ENCODE data around the gene COL18A1. TPM values are rescaled to one million over a fixed set of nuclear protein-coding genes. Genes with fewer than 3 reads are reported as not detected.
A peak's percentile ranks its signal among the peaks of the same experiment; 100 is the strongest.

COL18A1 gene
- total RNA-seq, 4 donors from 2014 or later = 97.7 to 173 (median 110) TPM

- DNase-seq (ENCODE audit: extremely low spot score) = no peak
- peak overlapping the region in 2 of 4 donors; percentile 48 to 54 for H3K27ac ChIP-seq (replicated peaks in 1 of 4)
- no peak for TF ChIP-seq CTCF (IDR thresholded peaks at IDR 0.05)
- no peak for TF ChIP-seq POLR2A (IDR thresholded peaks at IDR 0.05; ENCODE audit: low read depth)
- TF ChIP-seq POLR2AphosphoS5 (IDR thresholded peaks at IDR 0.05) = no peak
- TF ChIP-seq EP300 (IDR thresholded peaks at IDR 0.05) = no peak
Observed at GRCh38 chr21:45562402-45562801, 157.4 kb downstream of the COL18A1 start.

GRCh38 chr21:45562965-45563364, 158.0 kb downstream of the COL18A1 start:
- Histone ChIP-seq H3K9me3 (no peaks in the 10 kb centered on the region), H3K4me3 (peak overlapping the region in 2 of 4 donors; percentile 26 to 47), H3K36me3 (no peaks in the 10 kb centered on the region), H3K4me1 (peaks cover 0 to 19% (median 8%) of the 10 kb centered on the region in 4 donors), H3K27ac (replicated peaks in 1 of 4) (peak overlapping the region in 2 of 4 donors; percentile 48 to 54), H3K27me3 (peaks cover 0 to 12% (median 0%) of the 10 kb centered on the region in 4 donors)
- 34% methylated on average over 6 of the region's 6 CpGs for WGBS
- DNase-seq (ENCODE audit: extremely low spot score) = no peak
- no peak for TF ChIP-seq POLR2AphosphoS5 (IDR thresholded peaks at IDR 0.05)
- TF ChIP-seq CTCF (IDR thresholded peaks at IDR 0.05) = no peak
- TF ChIP-seq EP300 (IDR thresholded peaks at IDR 0.05) = no peak
- no peak for TF ChIP-seq POLR2A (IDR thresholded peaks at IDR 0.05; ENCODE audit: low read depth)
- intact Hi-C loops (cut with DNase I) = no loop called here

More at GRCh38 chr21:45562402-45562801, 157.4 kb downstream of the COL18A1 start:
- WGBS = 53% methylated on average over 10 of the region's 10 CpGs
- Histone ChIP-seq H3K9me3 (no peaks in the 10 kb centered on the region), H3K27me3 (peaks cover 0 to 12% (median 0%) of the 10 kb centered on the region in 4 donors), H3K4me1 (peaks cover 0 to 19% (median 8%) of the 10 kb centered on the region in 4 donors), H3K4me3 (peak overlapping the region in 2 of 4 donors; percentile 26 to 47), H3K36me3 (no peaks in the 10 kb centered on the region)
- intact Hi-C loops (cut with DNase I) = no loop called here

Small RNA genes within 50 kb of the gene (small RNA-seq; reads per million reads assigned to genes)
- 0 to 0.51 (median 0) reads per million in 3 donors for gene MIR6815
- 0 reads per million in 3 donors for gene MTCO1P3

Other genes starting within 250 kb of the COL18A1 start
- gene POFUT2, start 117.3 kb upstream of the COL18A1 start, total RNA-seq = 10 to 100 TPM; 15.8 to 21.6 (median 18.7) TPM
- gene SLC19A1, start 137.3 kb downstream of the COL18A1 start, total RNA-seq = 10 to 100 TPM in 1 of 4 donors, 1 to 10 TPM in 3; 2.8 to 10.0 (median 6.6) TPM
- 1 to 10 TPM; 7.5 to 9.2 (median 8.1) TPM for gene PCBP3, start 238.6 kb downstream of the COL18A1 start, total RNA-seq